HG03469 (cell line): ENCODE data around the gene SLC2A4RG.

ENCODE experiments used
- ATAC-seq: cut with Tn5 transposase; IDR thresholded peaks from one replicate; pipeline ENCODE4 v1.9.1; 2021; ENCODE audit warnings: mild to moderate bottlenecking, moderate library complexity, moderate number of reproducible peaks; ENCODE audit not compliant: unreplicated experiment

The SLC2A4RG gene

GRCh38 chr20:63738687-63739129 lies 868 bp upstream of the SLC2A4RG start:
- no peak for ATAC-seq

GRCh38 chr20:63740070-63740626 lies 572 bp downstream of the SLC2A4RG start:
- ATAC-seq: peak; percentile 6

GRCh38 chr20:63740627-63741353 lies 1.2 kb downstream of the SLC2A4RG start:
- ATAC-seq: no peak

GRCh38 chr20:63741354-63741675 lies 1.7 kb downstream of the SLC2A4RG start:
- no peak for ATAC-seq

GRCh38 chr20:63741676-63742380 lies 2.3 kb downstream of the SLC2A4RG start:
- no peak for ATAC-seq

GRCh38 chr20:63742381-63743024 lies 2.9 kb downstream of the SLC2A4RG start:
- ATAC-seq: no peak

- ATAC-seq: no peak
Observed at GRCh38 chr20:63743210-63743970, 3.8 kb downstream of the SLC2A4RG start.

GRCh38 chr20:63744158-63744557 lies 4.6 kb downstream of the SLC2A4RG start:
- no peak for ATAC-seq

- no peak for ATAC-seq
Observed at GRCh38 chr20:63744574-63745423, 5.2 kb downstream of the SLC2A4RG start.

- ATAC-seq: no peak
Observed at GRCh38 chr20:63745424-63745805, 5.8 kb downstream of the SLC2A4RG start.

GRCh38 chr20:63745961-63746731 lies 6.6 kb downstream of the SLC2A4RG start:
- no peak for ATAC-seq

- ATAC-seq: no peak
Observed at GRCh38 chr20:63746751-63747315, 7.3 kb downstream of the SLC2A4RG start.

- no peak for ATAC-seq
Observed at GRCh38 chr20:63747622-63748069, 8.1 kb downstream of the SLC2A4RG start.

GRCh38 chr20:63748070-63748933 lies 8.7 kb downstream of the SLC2A4RG start:
- no peak for ATAC-seq

- ATAC-seq: no peak
Observed at GRCh38 chr20:63748934-63749270, 9.3 kb downstream of the SLC2A4RG start.

- ATAC-seq: no peak
Observed at GRCh38 chr20:63749597-63750508, 10.3 kb downstream of the SLC2A4RG start.
